Measurements from ENCODE around the gene FOXM1.
"Not testable (repeated sequence)": the region's sequence is repeated elsewhere in the genome, so short reads cannot be mapped to it uniquely, and the experiment has no call there.

FOXM1 gene

DNA sequence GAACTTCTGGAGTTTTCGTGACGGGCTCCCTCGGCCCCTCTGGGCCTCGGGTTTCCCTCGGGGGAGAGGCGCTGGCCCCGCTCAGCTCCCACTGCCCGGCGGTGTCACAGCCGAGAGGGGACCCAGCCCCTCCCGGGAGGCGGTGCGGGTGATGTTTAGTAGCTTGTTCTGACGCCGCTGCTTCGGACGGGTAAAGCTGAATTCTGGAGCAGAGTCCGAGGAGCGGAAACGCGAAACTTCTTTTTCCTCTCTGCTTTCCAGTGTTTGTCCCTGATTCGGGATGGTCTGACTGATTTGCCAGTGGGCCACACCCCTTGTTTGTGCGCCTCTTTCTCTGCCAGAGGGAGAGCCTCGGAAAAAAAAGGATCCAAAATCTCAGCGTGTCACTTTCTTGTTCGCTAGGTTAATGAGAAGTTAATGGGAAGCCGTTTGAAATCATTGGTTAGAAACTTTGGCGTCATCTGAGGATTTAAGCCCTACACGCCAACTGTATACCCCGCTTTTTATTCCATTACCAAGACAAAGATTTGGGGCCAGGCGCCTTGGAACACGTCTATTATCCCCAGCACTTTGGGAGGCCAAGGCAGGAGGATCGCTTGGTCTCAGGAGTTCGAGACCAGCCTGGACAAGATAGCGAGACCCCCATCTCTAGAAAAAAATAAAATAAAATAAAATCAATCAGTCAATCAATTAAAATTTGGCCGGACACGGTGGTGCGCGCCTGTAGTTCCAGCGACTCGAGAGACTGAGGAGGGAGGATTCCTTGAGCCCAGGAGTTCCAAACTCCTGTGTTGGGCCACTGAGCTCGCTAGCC is 14.5 kb upstream of the FOXM1 start:
- no peak overlapping the region for H3K27ac Mint-ChIP-seq
- no peaks in the 10 kb centered on the region for H3K9me3 Mint-ChIP-seq
- peak overlapping the region; percentile 88 for H3K4me3 Mint-ChIP-seq
- H3K27me3 Mint-ChIP-seq, result no peaks in the 10 kb centered on the region
- peaks cover 37% of the 10 kb centered on the region for H3K4me1 Mint-ChIP-seq (ENCODE audit: low read depth)
- H3K36me3 Mint-ChIP-seq (ENCODE audit: low read depth), result peaks cover 19% of the 10 kb centered on the region

DNA sequence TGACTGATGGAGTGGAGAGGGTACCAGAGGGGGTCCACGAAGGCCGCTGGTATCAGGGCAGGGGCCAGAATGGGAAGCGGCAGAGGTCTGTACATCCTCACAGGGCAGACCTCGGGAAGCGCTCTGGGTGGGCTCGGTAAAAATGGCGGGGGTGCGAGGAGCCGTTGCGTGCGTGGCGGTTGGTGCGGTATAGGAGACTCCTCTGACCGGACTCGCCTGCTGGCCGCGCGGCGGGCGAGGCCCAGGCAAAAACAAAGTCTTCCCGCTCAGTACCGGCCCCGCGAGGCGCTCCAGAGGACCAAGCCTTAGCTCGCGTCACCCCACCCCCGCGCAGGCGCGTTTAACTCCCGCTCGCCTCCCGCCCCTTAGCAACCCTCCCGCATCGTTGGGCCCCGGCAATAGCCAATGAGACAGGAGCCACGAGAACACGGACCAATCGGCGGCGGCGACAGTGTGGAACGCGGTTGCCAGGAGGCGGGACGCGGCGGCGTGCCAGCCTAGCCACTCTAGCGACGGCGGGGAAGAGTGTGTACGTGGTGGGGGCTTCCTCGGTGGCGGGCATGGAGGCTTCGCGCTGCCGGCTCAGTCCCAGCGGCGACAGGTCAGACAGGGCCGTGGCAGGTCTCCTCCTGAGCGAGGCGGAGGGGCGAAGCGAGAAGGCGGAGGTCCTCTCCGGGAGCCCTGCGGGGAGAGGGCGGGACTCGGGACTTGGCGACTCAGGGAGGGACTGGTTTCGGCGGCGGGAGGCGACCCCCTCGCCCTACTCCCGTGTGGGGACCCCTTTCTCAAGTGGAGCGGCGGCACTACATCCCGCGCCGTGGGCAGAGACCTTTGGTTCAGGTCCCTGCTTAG is 13.6 kb upstream of the FOXM1 start, which contains the start of gene TULP3:
Gene TULP3 (plus strand): TSS at position 504 of the 852 bp plus-strand sequence. CDS start 57 bp downstream, at position 561.
- peaks cover 25% of the 10 kb centered on the region for H3K36me3 Mint-ChIP-seq (ENCODE audit: low read depth)
- H3K4me3 Mint-ChIP-seq, result peak within 1 kb of the TSS; percentile 88
- H3K27ac Mint-ChIP-seq, result peak within 1 kb of the TSS; percentile 96
- H3K27me3 Mint-ChIP-seq, result no peaks in the 10 kb centered on the region
- H3K9me3 Mint-ChIP-seq, result no peaks in the 10 kb centered on the region
- peaks cover 37% of the 10 kb centered on the region for H3K4me1 Mint-ChIP-seq (ENCODE audit: low read depth)

DNA sequence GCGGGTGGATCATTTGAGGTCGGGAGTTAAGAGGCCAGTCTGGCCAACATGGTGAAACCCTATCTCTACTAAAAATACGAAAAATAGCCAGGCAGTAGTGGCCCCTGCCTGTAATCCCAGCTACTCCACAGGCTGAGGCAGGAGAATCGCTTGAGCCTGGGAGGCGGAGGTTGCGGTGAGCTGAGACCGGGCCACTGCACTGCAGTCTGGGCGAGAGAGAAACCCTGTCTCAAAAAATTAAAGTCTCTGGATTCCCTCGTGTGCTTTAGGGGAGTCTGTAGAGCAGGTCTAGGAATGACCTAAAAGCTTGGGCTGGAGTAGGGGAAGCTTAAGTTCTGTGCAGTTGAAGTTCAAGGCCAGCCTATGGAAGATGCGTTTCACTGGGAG is 13.0 kb upstream of the FOXM1 start:
- Mint-ChIP-seq H3K4me3 (peak overlapping the region; percentile 88), H3K9me3 (no peaks in the 10 kb centered on the region), H3K27me3 (no peaks in the 10 kb centered on the region), H3K36me3 (ENCODE audit: low read depth) (peaks cover 30% of the 10 kb centered on the region), H3K27ac (peak overlapping the region; percentile 96), H3K4me1 (ENCODE audit: low read depth) (peaks cover 37% of the 10 kb centered on the region)

DNA sequence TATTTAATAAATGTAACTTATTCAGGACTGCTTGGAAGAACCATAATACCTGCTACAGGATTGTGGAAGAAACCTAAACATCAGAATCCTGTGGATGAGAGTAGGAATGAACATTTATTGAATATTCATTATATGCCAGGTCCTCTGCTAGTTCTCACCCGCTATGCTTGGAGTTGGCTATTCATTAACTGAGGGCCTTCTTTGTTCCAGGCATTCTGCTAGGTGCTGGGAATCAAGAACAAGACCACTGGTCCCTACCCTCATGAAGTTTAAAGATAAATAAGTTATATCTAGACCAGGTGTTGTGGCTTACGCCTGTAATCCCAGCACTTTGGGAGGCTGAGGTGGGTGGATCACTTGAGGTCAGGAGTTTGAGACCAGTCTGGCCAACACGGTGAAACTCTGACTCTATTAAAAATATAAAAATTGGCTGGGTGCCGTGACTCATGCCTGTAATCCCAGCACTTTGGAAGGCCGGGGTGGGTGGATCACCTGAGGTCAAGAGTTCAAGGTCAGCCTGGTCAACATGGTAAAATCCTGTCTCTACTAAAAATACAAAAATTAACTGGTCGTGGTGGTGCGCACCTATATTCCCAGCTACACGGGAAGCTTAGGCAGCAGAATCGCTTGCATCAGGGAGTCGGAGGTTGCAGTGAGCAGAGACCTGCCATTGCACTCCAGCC is 9.9 kb upstream of the FOXM1 start:
- H3K9me3 Mint-ChIP-seq, result no peaks in the 10 kb centered on the region
- H3K36me3 Mint-ChIP-seq (ENCODE audit: low read depth), result peaks cover 37% of the 10 kb centered on the region
- no peak overlapping the region for H3K27ac Mint-ChIP-seq

DNA sequence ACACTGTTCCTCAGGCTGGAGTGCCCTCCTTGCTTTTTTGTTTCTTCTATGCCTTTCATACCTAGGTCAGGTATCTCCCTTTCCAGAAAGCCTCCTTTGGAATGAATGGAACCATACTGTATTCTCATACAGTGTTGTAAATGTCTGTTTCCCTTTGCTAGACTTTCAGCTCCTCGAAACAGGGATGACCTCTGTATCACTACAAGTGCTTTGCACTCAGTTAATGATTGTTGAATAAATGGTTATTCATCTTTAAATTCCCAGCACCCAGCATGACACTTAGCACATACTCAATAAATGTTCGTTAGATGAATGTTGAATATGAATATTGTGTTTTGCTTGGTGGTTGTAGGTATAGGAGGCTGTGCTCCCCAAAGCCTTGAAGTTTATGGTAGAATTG is 7.8 kb upstream of the FOXM1 start:
- H3K4me1 Mint-ChIP-seq (ENCODE audit: low read depth), result peaks cover 22% of the 10 kb centered on the region
- H3K9me3 Mint-ChIP-seq, result no peaks in the 10 kb centered on the region
- H3K36me3 Mint-ChIP-seq (ENCODE audit: low read depth), result peaks cover 42% of the 10 kb centered on the region
- H3K4me3 Mint-ChIP-seq, result no peak overlapping the region
- H3K27ac Mint-ChIP-seq, result no peak overlapping the region
- no peaks in the 10 kb centered on the region for H3K27me3 Mint-ChIP-seq

More for the DNA sequence above, 9.9 kb upstream of the FOXM1 start:
- Mint-ChIP-seq H3K27me3 (no peaks in the 10 kb centered on the region), H3K4me3 (no peak overlapping the region), H3K4me1 (ENCODE audit: low read depth) (peaks cover 34% of the 10 kb centered on the region)

DNA sequence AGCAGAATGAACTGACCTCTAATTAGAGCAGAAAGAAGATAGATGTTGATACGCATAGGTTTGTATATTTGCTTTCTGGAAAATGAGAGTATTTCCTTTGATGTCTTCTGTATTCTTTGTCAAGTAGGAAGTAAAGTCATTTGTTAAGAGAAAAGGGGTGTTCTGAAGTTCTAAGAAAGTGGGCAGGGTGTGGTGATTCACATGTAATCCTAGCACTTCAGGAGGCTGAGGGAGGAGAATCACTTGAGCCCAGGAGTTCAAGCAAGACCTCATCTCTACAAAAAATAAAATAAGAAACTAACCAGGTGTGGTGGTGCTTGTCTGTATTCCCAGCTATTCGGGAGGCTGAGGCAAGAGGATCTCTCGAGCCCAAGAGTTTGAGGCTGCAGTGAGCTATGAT is 2.9 kb upstream of the FOXM1 start:
- Mint-ChIP-seq H3K27ac (peak overlapping the region; percentile 24), H3K9me3 (no peaks in the 10 kb centered on the region), H3K27me3 (no peaks in the 10 kb centered on the region), H3K4me1 (ENCODE audit: low read depth) (peaks cover 42% of the 10 kb centered on the region), H3K4me3 (peak overlapping the region; percentile 7), H3K36me3 (ENCODE audit: low read depth) (peaks cover 37% of the 10 kb centered on the region)

DNA sequence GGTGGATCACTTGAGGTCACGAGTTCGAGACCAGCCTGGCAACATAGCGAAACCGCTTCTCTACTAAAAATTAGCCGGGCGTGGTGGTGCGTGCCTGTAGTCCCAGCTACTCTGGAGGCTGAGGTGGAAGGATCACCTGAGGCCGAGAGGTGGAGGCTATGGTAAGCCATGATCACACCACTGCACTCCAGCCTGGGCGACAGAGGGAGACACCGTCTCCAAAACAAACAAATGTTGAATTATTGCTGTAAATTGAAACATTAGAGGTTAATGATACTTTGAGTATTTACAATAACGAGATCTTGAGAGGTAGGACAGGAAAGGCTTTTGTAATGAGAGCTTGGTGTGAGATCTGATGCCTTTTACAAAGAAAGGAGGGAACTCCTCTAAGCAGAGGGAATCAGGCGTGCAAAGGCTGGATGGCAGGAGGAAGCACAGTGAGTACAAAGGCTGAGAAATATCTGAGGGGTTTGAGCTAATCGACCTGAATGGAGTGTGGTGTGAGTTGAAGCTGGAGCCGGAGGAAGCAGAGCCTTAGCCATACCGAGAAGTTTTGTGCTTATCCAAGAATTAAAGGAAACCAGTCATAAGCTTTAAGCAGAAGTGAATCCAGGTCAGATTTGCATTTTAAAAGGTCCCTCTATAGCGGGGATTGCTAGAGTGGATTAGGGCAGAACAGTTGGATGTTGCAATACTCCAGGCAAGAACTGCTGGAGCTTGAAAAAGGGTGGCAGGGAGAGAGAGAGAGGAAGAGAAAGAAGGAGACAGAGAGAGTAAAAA is 1.2 kb upstream of the FOXM1 start:
- Mint-ChIP-seq H3K4me3 (peak overlapping the region; percentile 99), H3K4me1 (ENCODE audit: low read depth) (peaks cover 37% of the 10 kb centered on the region), H3K27me3 (no peaks in the 10 kb centered on the region), H3K27ac (peak overlapping the region; percentile 96), H3K36me3 (ENCODE audit: low read depth) (peaks cover 41% of the 10 kb centered on the region), H3K9me3 (no peaks in the 10 kb centered on the region)

DNA sequence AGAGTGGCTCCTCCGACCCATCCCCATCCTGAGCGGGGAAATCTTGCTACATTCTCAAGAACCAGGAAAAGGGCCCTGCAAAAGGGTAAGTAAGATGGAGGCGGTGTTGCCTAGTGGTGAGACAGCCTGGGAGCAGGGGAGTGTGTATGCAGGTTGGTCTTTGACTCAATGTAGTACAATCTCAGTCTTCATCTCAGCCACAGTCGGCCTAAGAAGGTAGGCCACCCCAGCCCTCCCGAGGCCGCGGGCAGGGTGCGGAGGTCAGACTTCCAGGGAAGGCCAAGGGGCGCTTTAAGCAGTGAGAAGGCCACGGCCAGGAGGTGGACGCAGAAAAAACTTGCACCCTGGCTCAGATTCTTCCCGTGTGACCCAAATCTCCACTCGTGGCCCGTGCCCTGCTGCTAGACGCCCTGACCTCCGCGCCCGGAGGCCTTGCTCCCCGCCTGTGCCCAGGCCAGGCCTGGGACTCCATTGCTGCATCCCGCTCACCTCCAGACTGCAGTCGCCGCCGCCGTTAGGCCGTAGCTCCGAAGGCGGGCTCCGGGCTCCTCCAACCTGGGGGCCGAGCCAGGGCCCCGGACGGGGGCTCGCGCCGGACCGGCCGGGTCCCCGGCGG is 435 bp downstream of the FOXM1 start:
- H3K4me3 Mint-ChIP-seq, result peak overlapping the region; percentile 99
- no peaks in the 10 kb centered on the region for H3K9me3 Mint-ChIP-seq
- H3K27me3 Mint-ChIP-seq, result no peaks in the 10 kb centered on the region
- peak overlapping the region; percentile 85 for H3K27ac Mint-ChIP-seq
- H3K36me3 Mint-ChIP-seq (ENCODE audit: low read depth), result peaks cover 41% of the 10 kb centered on the region
- H3K4me1 Mint-ChIP-seq (ENCODE audit: low read depth), result peaks cover 33% of the 10 kb centered on the region

DNA sequence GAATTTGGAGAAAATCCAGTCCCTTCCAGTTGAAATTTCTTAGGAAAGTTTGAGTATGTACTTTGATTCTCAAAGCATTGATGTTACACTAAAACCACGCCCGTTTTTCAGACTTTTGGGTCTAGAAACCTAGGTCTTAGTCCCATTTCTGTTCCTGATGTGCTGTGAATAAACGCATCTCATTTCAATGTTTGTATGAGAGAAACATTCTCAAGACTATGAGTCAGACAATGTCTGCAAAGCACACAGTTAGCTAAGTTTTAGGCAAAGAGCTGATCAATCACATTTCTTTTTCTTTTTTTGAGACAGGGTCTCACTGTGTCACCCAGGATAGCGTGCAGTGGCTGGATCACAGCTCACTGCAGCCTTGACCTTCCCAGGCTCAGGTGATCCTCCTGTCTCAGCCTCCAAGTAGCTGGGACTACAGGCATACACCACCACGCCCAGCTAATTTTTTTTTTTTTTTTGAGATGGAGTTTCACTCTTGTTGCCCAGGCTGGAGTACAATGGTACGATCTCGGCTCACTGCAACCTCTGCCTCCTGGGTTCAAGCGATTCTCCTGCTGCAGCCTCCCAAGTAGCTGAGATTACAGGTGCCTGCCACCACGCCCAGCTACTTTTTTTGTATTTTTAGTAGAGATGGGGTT is 7.9 kb downstream of the FOXM1 start:
- not testable (repeated sequence) for H3K9me3 Mint-ChIP-seq, H3K27ac Mint-ChIP-seq, H3K4me3 Mint-ChIP-seq, H3K27me3 Mint-ChIP-seq
- peaks cover 51% of the 10 kb centered on the region for H3K36me3 Mint-ChIP-seq (ENCODE audit: low read depth)
- H3K4me1 Mint-ChIP-seq (ENCODE audit: low read depth), result peaks cover 23% of the 10 kb centered on the region

DNA sequence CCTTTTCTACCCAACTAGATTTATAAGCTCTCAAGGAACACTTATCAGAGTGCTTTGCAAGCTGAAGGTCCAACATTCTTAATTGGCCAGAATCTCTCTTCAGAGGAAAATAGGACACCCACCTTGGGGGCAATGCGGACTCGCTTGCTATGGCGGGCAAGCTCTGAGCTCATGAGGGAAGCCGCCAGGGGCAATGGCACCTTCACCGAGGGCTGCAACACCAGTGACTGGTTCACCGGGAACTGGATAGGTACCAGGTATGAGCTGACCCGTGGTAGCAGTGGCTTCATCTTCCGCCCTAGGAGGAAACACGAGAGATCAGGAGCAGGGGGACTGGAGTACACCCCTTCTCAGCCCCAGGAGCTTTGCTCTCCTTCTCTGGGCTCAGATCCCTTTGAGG is 12.8 kb downstream of the FOXM1 start:
- no peak overlapping the region for H3K27ac Mint-ChIP-seq

DNA sequence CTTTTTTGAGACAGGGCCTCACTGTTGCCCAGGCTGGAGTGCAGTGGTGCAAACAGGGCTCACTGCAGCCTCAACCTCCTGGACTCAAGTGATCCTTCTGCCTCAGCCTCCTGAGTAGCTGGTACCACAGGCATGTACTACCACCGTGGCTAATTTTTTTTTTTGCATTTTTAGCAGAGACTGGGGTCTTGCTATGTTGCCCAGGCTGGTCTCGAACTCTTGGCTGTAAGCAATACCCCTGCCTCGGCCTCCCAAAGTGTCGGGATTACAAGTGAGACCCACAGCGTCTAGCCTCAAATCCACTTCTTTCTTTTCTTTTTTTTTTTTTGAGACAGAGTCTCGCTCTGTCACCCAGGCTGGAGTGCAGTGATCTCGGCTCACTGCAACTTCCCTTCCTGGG is 13.6 kb downstream of the FOXM1 start:
- H3K4me3 Mint-ChIP-seq, H3K27ac Mint-ChIP-seq, H3K9me3 Mint-ChIP-seq, H3K27me3 Mint-ChIP-seq: not testable (repeated sequence)
- peaks cover 74% of the 10 kb centered on the region for H3K36me3 Mint-ChIP-seq (ENCODE audit: low read depth)
- H3K4me1 Mint-ChIP-seq (ENCODE audit: low read depth), result peaks cover 15% of the 10 kb centered on the region

More for the DNA sequence above, 12.8 kb downstream of the FOXM1 start:
- Mint-ChIP-seq H3K27me3 (no peaks in the 10 kb centered on the region), H3K4me3 (no peak overlapping the region), H3K9me3 (no peaks in the 10 kb centered on the region), H3K36me3 (ENCODE audit: low read depth) (peaks cover 77% of the 10 kb centered on the region), H3K4me1 (ENCODE audit: low read depth) (peaks cover 23% of the 10 kb centered on the region)

DNA sequence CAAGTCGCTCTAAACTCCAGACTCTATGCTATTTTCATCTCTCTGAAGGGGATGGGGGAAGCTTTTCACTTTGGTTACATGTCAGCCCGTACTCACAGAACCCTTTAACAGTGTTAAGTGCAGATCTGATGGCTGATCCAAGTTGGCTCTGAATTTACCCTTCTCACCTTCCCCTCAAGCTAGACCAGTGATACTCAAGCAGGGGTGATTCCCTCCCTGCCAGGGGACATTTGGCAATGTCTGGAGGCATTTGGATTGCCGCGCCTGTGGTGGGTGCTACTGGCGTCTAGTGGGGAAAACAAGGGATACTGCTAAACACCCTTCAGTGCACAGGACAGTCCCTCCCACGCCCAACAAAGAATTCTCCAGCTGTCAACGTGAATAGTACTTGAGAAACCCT is 14.1 kb downstream of the FOXM1 start:
- Mint-ChIP-seq H3K27me3 (no peaks in the 10 kb centered on the region), H3K4me1 (ENCODE audit: low read depth) (peaks cover 9% of the 10 kb centered on the region), H3K4me3 (no peak overlapping the region), H3K27ac (no peak overlapping the region), H3K36me3 (ENCODE audit: low read depth) (peaks cover 75% of the 10 kb centered on the region), H3K9me3 (no peaks in the 10 kb centered on the region)

DNA sequence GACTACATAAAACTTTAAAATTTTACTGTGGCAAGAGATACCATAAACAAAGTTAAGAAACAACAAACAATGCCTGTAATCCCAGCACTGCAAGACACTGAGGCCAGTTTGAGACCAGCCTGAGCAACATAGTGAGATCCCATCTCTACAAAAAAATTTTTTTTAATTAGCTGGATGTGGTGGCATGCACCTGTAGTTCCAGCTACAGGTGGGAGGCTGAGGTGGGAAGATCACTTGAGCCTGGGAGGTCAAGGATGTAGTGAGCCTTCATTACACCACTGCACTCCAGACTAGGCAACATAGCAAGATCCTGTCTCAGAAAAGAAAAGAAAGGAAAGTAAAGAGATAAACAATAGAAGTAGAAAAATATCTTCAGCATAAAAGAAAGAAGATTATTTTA is 16.8 kb downstream of the FOXM1 start:
- H3K9me3 Mint-ChIP-seq, result no peaks in the 10 kb centered on the region

More for the DNA sequence above, 16.8 kb downstream of the FOXM1 start:
- Mint-ChIP-seq H3K27me3 (no peaks in the 10 kb centered on the region), H3K27ac (no peak overlapping the region), H3K36me3 (ENCODE audit: low read depth) (peaks cover 65% of the 10 kb centered on the region), H3K4me1 (ENCODE audit: low read depth) (no peaks in the 10 kb centered on the region), H3K4me3 (no peak overlapping the region)

Data from stimulated activated naive CD8-positive, alpha-beta T cell treated with anti-CD3 and anti-CD28 coated beads, Interleukin-15, Interleukin-2, amounts not matched to agents 100 ng/mL and 50 ng/mL, for 24 hours (primary cell).